MM.1S (cell line): ENCODE results near the gene INTS13.

ENCODE experiments used
- DNase-seq: peaks from one replicate; pipeline ENCODE4 v3.0.0-alpha.2; 2015
- H2AFZ ChIP-seq: fragments of 300-600 bp; sonication (generic); 2 replicates; pipeline ENCODE4 v1.6.0; 2016; ENCODE audit warnings: antibody characterized with exemption, low read length
- H3F3A ChIP-seq: fragments of 300-600 bp; sonication (generic); 2 replicates; pipeline ENCODE4 v1.6.1; 2016; ENCODE audit warnings: mild to moderate bottlenecking, antibody characterized with exemption, low read length, moderate library complexity, mixed read lengths; ENCODE audit not compliant: insufficient read depth
- H3K27ac ChIP-seq: fragments of 300-600 bp; sonication (generic); 2 replicates; pipeline ENCODE4 v1.5.1; 2016; ENCODE audit warnings: mild to moderate bottlenecking, low read length
- H3K27me3 ChIP-seq: fragments of 300-600 bp; sonication (generic); replicated peaks from 2 replicates; pipeline ENCODE4 v1.6.0; 2016; ENCODE audit warnings: low read length; ENCODE audit not compliant: insufficient read depth
- H3K36me3 ChIP-seq: fragments of 300-600 bp; sonication (generic); replicated peaks from 2 replicates; pipeline ENCODE4 v1.6.1; 2016; ENCODE audit warnings: mild to moderate bottlenecking, low read length, mixed read lengths; ENCODE audit not compliant: insufficient read depth
- H3K4me1 ChIP-seq: fragments of 300-600 bp; sonication (generic); 2 replicates; pipeline ENCODE4 v1.6.1; 2016; ENCODE audit warnings: low read length, mixed read lengths
- H3K4me2 ChIP-seq: fragments of 300-600 bp; sonication (generic); 2 replicates; pipeline ENCODE4 v1.6.0; 2016; ENCODE audit warnings: low read depth, low read length
- H3K4me3 ChIP-seq: fragments of 300-600 bp; sonication (generic); 2 replicates; pipeline ENCODE4 v1.5.1; 2016; ENCODE audit warnings: low read length, mixed read lengths
- H3K79me2 ChIP-seq: fragments of 300-600 bp; sonication (generic); 2 replicates; pipeline ENCODE4 v1.6.1; 2016; ENCODE audit warnings: mixed run types, low read length, mixed read lengths
- H3K9ac ChIP-seq: fragments of 300-600 bp; sonication (generic); 2 replicates; pipeline ENCODE4 v1.6.1; 2016; ENCODE audit warnings: low read length, mixed read lengths
- H3K9me2 ChIP-seq: fragments of 300-600 bp; sonication (generic); replicated peaks from 2 replicates; pipeline ENCODE4 v1.6.1; 2016; ENCODE audit warnings: mild to moderate bottlenecking, low read length, mixed read lengths; ENCODE audit not compliant: insufficient read depth
- H3K9me3 ChIP-seq: fragments of 300-600 bp; sonication (generic); replicated peaks from 2 replicates; pipeline ENCODE4 v1.6.1; 2016; ENCODE audit warnings: mild to moderate bottlenecking, low read length, mixed read lengths; ENCODE audit not compliant: insufficient read depth
- H4K20me1 ChIP-seq: fragments of 300-600 bp; sonication (generic); 2 replicates; pipeline ENCODE4 v1.6.1; 2016; ENCODE audit warnings: mild to moderate bottlenecking, low read length, moderate library complexity, mixed read lengths; ENCODE audit not compliant: insufficient read depth
- EZH2 ChIP-seq: fragments of 300-600 bp; sonication (generic); optimal IDR thresholded peaks from 2 replicates; pipeline ENCODE3; 2017; ENCODE audit warnings: low read depth, mild to moderate bottlenecking, antibody characterized with exemption, low read length, mixed read lengths
- EZH2phosphoT487 ChIP-seq: fragments of 300-600 bp; sonication (generic); IDR thresholded peaks from 2 replicates; pipeline ENCODE4 v1.6.1; 2018; ENCODE audit warnings: antibody characterized with exemption, low read length
- TF ChIP-seq, protein P1 (sequence below): fragments of 300-600 bp; sonication (generic); IDR thresholded peaks from 2 replicates; pipeline ENCODE4 v1.5.1; 2016; ENCODE audit warnings: antibody characterized with exemption, low read length, mixed read lengths

Gene INTS13

DNA sequence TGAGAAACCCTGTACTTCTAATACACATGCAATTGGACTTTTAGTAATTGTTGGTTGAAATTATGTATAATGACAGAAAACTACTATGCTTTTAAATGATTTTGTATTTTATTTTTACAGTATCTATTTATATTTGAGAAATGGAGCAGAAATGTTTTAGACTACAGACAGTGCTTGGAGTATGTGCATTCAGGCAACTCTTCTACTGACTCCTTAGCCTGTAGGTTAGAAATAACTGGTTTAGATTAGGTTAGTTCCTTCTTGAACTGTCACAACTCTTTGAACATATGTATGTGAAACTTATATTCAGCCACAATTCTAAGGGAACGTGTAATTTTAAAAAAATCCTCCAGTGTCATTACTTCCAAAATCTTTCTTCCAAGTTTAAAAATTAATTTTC is 2.2 kb upstream of the INTS13 start:
- peaks cover 99% of the 10 kb centered on the region for H3K79me2 ChIP-seq
- peaks cover 44% of the 10 kb centered on the region for H3F3A ChIP-seq
- H3K9ac ChIP-seq: peak overlapping the region; percentile 96
- no peaks in the 10 kb centered on the region for H3K36me3 ChIP-seq
- TF ChIP-seq, protein P1, sequence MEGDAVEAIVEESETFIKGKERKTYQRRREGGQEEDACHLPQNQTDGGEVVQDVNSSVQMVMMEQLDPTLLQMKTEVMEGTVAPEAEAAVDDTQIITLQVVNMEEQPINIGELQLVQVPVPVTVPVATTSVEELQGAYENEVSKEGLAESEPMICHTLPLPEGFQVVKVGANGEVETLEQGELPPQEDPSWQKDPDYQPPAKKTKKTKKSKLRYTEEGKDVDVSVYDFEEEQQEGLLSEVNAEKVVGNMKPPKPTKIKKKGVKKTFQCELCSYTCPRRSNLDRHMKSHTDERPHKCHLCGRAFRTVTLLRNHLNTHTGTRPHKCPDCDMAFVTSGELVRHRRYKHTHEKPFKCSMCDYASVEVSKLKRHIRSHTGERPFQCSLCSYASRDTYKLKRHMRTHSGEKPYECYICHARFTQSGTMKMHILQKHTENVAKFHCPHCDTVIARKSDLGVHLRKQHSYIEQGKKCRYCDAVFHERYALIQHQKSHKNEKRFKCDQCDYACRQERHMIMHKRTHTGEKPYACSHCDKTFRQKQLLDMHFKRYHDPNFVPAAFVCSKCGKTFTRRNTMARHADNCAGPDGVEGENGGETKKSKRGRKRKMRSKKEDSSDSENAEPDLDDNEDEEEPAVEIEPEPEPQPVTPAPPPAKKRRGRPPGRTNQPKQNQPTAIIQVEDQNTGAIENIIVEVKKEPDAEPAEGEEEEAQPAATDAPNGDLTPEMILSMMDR: no peak
- TF ChIP-seq EZH2phosphoT487 (no peak), EZH2 (no peak)
- peak overlapping the region; percentile 81 for H3K4me2 ChIP-seq
- H3K27me3 ChIP-seq: no peaks in the 10 kb centered on the region
- H3K9me3 ChIP-seq: no peaks in the 10 kb centered on the region
- peaks cover 43% of the 10 kb centered on the region for H3K4me1 ChIP-seq
- H3K27ac ChIP-seq: peak overlapping the region; percentile 85
- H4K20me1 ChIP-seq: no peaks in the 10 kb centered on the region
- H3K9me2 ChIP-seq: no peaks in the 10 kb centered on the region
- peak overlapping the region; percentile 93 for H3K4me3 ChIP-seq
- DNase-seq: peak; percentile 41
- H2AFZ ChIP-seq: no peak overlapping the region

DNA sequence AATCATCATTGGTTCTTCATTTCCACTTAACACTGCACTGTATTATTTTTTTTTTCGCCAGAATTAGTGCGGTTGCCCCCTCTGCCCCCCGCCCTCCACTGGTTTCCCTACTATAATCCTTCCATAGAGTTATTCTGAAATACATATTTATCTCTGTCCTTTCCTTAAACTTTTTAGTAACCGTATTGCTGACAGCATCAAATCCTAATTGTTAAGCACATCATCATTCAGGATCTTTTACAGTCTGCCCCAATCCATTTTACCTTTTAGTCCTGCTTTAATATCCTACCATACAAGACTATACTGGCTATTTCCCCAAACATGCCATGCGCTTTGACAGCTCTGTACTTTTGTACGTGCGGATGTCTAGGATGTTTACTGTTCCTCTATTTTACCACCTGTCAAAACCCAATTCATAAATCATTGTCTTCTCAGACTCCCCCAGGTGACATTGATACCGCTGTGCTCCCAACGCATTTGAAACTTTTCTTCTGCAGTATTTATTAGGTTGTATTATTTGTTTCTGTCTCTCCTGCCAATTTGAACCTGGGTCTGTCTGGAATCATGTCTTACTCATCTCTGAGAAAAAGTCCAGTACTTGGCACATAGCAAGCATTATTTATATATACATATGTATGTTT is 1.5 kb upstream of the INTS13 start:
- no peaks in the 10 kb centered on the region for H4K20me1 ChIP-seq
- peak; percentile 48 for DNase-seq
- no peaks in the 10 kb centered on the region for H3K36me3 ChIP-seq
- peak overlapping the region; percentile 85 for H3K27ac ChIP-seq
- no peaks in the 10 kb centered on the region for H3K9me2 ChIP-seq
- peak overlapping the region; percentile 93 for H3K4me3 ChIP-seq
- H3K27me3 ChIP-seq: no peaks in the 10 kb centered on the region
- peaks cover 99% of the 10 kb centered on the region for H3K79me2 ChIP-seq
- H3F3A ChIP-seq: peaks cover 44% of the 10 kb centered on the region
- peaks cover 48% of the 10 kb centered on the region for H3K4me1 ChIP-seq
- TF ChIP-seq EZH2phosphoT487 (no peak), EZH2 (no peak)
- TF ChIP-seq, protein P1: no peak
- peak overlapping the region; percentile 96 for H3K9ac ChIP-seq
- no peak overlapping the region for H2AFZ ChIP-seq
- no peaks in the 10 kb centered on the region for H3K9me3 ChIP-seq
- peak overlapping the region; percentile 81 for H3K4me2 ChIP-seq

DNA sequence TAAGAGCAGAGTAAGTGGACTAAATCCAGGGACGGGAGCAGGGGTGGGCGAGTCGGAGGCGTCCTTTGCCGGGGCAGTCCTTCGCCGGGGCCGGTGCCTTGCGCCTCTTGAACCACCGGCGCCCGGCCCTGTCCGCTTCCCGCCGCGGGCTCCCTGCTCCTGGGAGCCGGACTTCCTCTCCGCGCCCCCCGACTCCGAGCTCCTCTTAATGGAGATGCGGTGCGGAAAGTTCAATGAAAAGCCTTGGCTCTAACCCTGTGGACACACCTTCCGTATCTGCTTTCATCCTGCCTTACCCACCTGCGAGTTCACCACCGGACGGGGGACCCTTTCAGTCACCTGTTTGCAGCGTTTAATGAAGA is 901 bp upstream of the INTS13 start:
- peaks cover 99% of the 10 kb centered on the region for H3K79me2 ChIP-seq
- peak overlapping the region; percentile 85 for H3K27ac ChIP-seq
- H3K9me3 ChIP-seq: no peaks in the 10 kb centered on the region
- peaks cover 41% of the 10 kb centered on the region for H3K4me1 ChIP-seq
- H3K27me3 ChIP-seq: no peaks in the 10 kb centered on the region
- DNase-seq: peak; percentile 37
- H3K4me3 ChIP-seq: peak overlapping the region; percentile 93
- TF ChIP-seq EZH2 (no peak), EZH2phosphoT487 (no peak)
- TF ChIP-seq, protein P1: no peak
- H3K36me3 ChIP-seq: peaks cover under 1% of the 10 kb centered on the region; the same call in 1 of the 2 replicates
- H3K4me2 ChIP-seq: peak overlapping the region; percentile 81
- H3K9me2 ChIP-seq: no peaks in the 10 kb centered on the region
- no peaks in the 10 kb centered on the region for H4K20me1 ChIP-seq
- peak overlapping the region; percentile 96 for H3K9ac ChIP-seq
- peak overlapping the region; percentile 64 for H2AFZ ChIP-seq
- peaks cover 44% of the 10 kb centered on the region for H3F3A ChIP-seq
